HEK293 (cell line): ENCODE results near the gene CIRBP.
A peak's percentile ranks its signal among the peaks of the same experiment; 100 is the strongest.

Experiments used
- CTCF ChIA-PET: fragments of 350-600 bp; formaldehyde crosslinking; extraction: SDS; loops from one replicate; lab custom pipeline; 2021; ENCODE audit warnings: antibody characterized with exemption; lab: Yijun Ruan, JAX
- POLR2A ChIA-PET: fragments of 300-600 bp; formaldehyde crosslinking; extraction: SDS; loops from one replicate; lab custom pipeline; 2020; ENCODE audit warnings: antibody characterized with exemption, inconsistent platforms; lab: Yijun Ruan, JAX
- H3K27ac ChIP-seq: fragments of 200-500 bp; sonication (Bioruptor generic); 2 replicates; pipeline ENCODE4 v1.5.1; 2014; ENCODE audit warnings: low read depth, low read length, control low read depth, inconsistent platforms; ENCODE audit errors: extremely low read depth
- H3K36me3 ChIP-seq, 2 experiments: fragments of 200-500 bp in 1 of 2; sonication (Bioruptor generic) in 1 of 2; 1 replicate in 1 of 2; 2 replicates in 1 of 2; pipeline ENCODE4 v1.5.1; 2014 to 2017; ENCODE audit warnings: inconsistent platforms in 2 of 2, low read length in 2 of 2; ENCODE audit not compliant: control insufficient read depth in 2 of 2, insufficient read depth in 1 of 2
- H3K4me1 ChIP-seq: fragments of 200-500 bp; sonication (Bioruptor generic); 2 replicates; pipeline ENCODE4 v1.5.1; 2014; ENCODE audit warnings: mild to moderate bottlenecking, low read length, inconsistent platforms; ENCODE audit not compliant: control insufficient read depth, insufficient read depth
- H3K4me3 ChIP-seq: 2 replicates; pipeline ENCODE4 v1.5.1; 2011; ENCODE audit warnings: low read depth, mild to moderate bottlenecking, control low read depth, low read length, moderate library complexity
- H3K9me3 ChIP-seq: fragments of 200-500 bp; sonication (Bioruptor generic); 2 replicates; pipeline ENCODE4 v1.5.1; 2014; ENCODE audit warnings: low read depth, low read length, inconsistent platforms; ENCODE audit not compliant: control insufficient read depth, insufficient read depth
- BCL6B ChIP-seq: fragments of 450-650 bp; formaldehyde crosslinking; IDR thresholded peaks from 2 replicates; pipeline ENCODE4 v1.5.1; 2017; ENCODE audit warnings: missing biosample characterization, missing genetic modification characterization
- GLIS1 ChIP-seq: fragments of 450-650 bp; formaldehyde crosslinking; IDR thresholded peaks from 2 replicates; pipeline ENCODE4 v1.5.1; 2016; ENCODE audit warnings: missing biosample characterization, missing genetic modification characterization
- HIC1 ChIP-seq: fragments of 450-650 bp; formaldehyde crosslinking; IDR thresholded peaks from 2 replicates; pipeline ENCODE4 v1.5.1; 2016; ENCODE audit warnings: missing biosample characterization, missing genetic modification characterization
- KLF8 ChIP-seq: fragments of 450-650 bp; formaldehyde crosslinking; IDR thresholded peaks from 2 replicates; pipeline ENCODE4 v1.5.1; 2016; ENCODE audit warnings: missing biosample characterization, missing genetic modification characterization
- PRDM4 ChIP-seq: fragments of 450-650 bp; formaldehyde crosslinking; IDR thresholded peaks from 2 replicates; pipeline ENCODE4 v1.5.1; 2017; ENCODE audit warnings: missing biosample characterization, missing genetic modification characterization
- SCRT2 ChIP-seq: fragments of 450-650 bp; formaldehyde crosslinking; IDR thresholded peaks from 2 replicates; pipeline ENCODE4 v1.5.1; 2016; ENCODE audit warnings: missing biosample characterization, missing genetic modification characterization
- SP7 ChIP-seq: fragments of 450-650 bp; formaldehyde crosslinking; IDR thresholded peaks from 2 replicates; pipeline ENCODE4 v1.5.1; 2016; ENCODE audit warnings: missing biosample characterization, missing genetic modification characterization
- ZBTB11 ChIP-seq: fragments of 450-650 bp; formaldehyde crosslinking; conservative IDR thresholded peaks from 2 replicates; pipeline ENCODE4 v1.5.1; 2016; ENCODE audit warnings: low read depth, missing biosample characterization, missing genetic modification characterization
- ZNF138 ChIP-seq: fragments of 450-650 bp; formaldehyde crosslinking; IDR thresholded peaks from 2 replicates; pipeline ENCODE4 v1.5.1; 2016; ENCODE audit warnings: missing biosample characterization, missing genetic modification characterization, borderline replicate concordance
- ZNF223 ChIP-seq: fragments of 450-650 bp; formaldehyde crosslinking; IDR thresholded peaks from 2 replicates; pipeline ENCODE4 v1.5.1; 2016; ENCODE audit warnings: missing biosample characterization, missing genetic modification characterization
- ZNF23 ChIP-seq: fragments of 450-650 bp; formaldehyde crosslinking; IDR thresholded peaks from 2 replicates; pipeline ENCODE4 v1.5.1; 2016; ENCODE audit warnings: missing biosample characterization, missing genetic modification characterization, borderline replicate concordance
- ZNF24 ChIP-seq: fragments of 450-650 bp; formaldehyde crosslinking; IDR thresholded peaks from 2 replicates; pipeline ENCODE4 v1.5.1; 2016; ENCODE audit warnings: missing biosample characterization, missing genetic modification characterization
- ZNF335 ChIP-seq: fragments of 450-650 bp; formaldehyde crosslinking; conservative IDR thresholded peaks from 2 replicates; pipeline ENCODE4 v1.5.1; 2016; ENCODE audit warnings: missing biosample characterization, missing genetic modification characterization
- ZNF341 ChIP-seq: fragments of 450-650 bp; formaldehyde crosslinking; IDR thresholded peaks from 2 replicates; pipeline ENCODE4; 2016; ENCODE audit warnings: low read depth, missing biosample characterization, missing genetic modification characterization
- ZNF510 ChIP-seq: fragments of 450-650 bp; formaldehyde crosslinking; IDR thresholded peaks from 2 replicates; pipeline ENCODE4 v1.5.1; 2018; ENCODE audit warnings: mild to moderate bottlenecking, missing genetic modification characterization, missing biosample characterization; ENCODE audit not compliant: insufficient replicate concordance
- ZNF518A ChIP-seq: fragments of 450-650 bp; formaldehyde crosslinking; conservative IDR thresholded peaks from 2 replicates; pipeline ENCODE4 v1.5.1; 2016; ENCODE audit warnings: low read depth, missing biosample characterization, missing genetic modification characterization
- ZNF654 ChIP-seq: fragments of 450-650 bp; formaldehyde crosslinking; IDR thresholded peaks from 2 replicates; pipeline ENCODE4 v1.5.1; 2016; ENCODE audit warnings: low read depth, missing biosample characterization, missing genetic modification characterization

The CIRBP gene

GRCh38 chr19:1312767-1313694 is 43.9 kb downstream of the CIRBP start (continued):
- TF ChIP-seq GLIS1 (tag by site-specific recombination), result peak; percentile 14; the same call in 1 of the 2 replicates

- POLR2A ChIA-PET, result interaction anchor here (0.6 to 2.5 kb wide), 7 partner anchors 10 to 113 kb away, joined by 3 to 11 read pairs (median 4); partner anchors contain the start of gene CIRBP
- TF ChIP-seq ZNF23 (tag by site-specific recombination) (no peak), ZNF518A (tag by site-specific recombination) (no peak), KLF8 (tag by site-specific recombination) (no peak), ZNF24 (peak; percentile 98), ZNF654 (tag by site-specific recombination) (no peak), SP7 (tag by site-specific recombination) (no peak), ZNF138 (tag by site-specific recombination) (no peak), ZNF341 (peak; percentile 68), ZNF223 (tag by site-specific recombination) (no peak), PRDM4 (no peak), ZNF335 (0 out of 2 replicates have a peak, but pooled peaks have one; percentile 14), ZBTB11 (no peak), BCL6B (no peak), ZNF510 (tag by site-specific recombination) (no peak), HIC1 (tag by site-specific recombination) (no peak), SCRT2 (no peak)
These were observed 44.8 kb downstream of the CIRBP start for GRCh38 chr19:1313695-1314613.

More at GRCh38 chr19:1313695-1314613, 44.8 kb downstream of the CIRBP start:
- Histone ChIP-seq H3K4me1 (no peaks in the 10 kb centered on the region), H3K4me3 (no peak overlapping the region), H3K27ac (no peak overlapping the region), H3K36me3 (no peaks in the 10 kb centered on the region), H3K9me3 (no peaks in the 10 kb centered on the region)
- CTCF ChIA-PET, result interaction anchor here (0.6 to 2.6 kb wide), 10 partner anchors 10 to 70 kb away, joined by 3 to 9 read pairs (median 4); no protein-coding TSS in a partner anchor
